GM18508 (cell line): ENCODE data around the gene BRSK2.

Experiments
- ATAC-seq: cut with Tn5 transposase; IDR thresholded peaks from one replicate; pipeline ENCODE4 v1.9.1; 2021; ENCODE audit warnings: moderate number of reproducible peaks; ENCODE audit not compliant: insufficient read depth, unreplicated experiment

BRSK2 gene

GRCh38 chr11:1373536-1374214 is 16.1 kb upstream of the BRSK2 start:
- no peak for ATAC-seq

GRCh38 chr11:1375161-1375954 is 14.4 kb upstream of the BRSK2 start:
- ATAC-seq: no peak

GRCh38 chr11:1375955-1376258 is 13.8 kb upstream of the BRSK2 start:
- ATAC-seq: no peak

- ATAC-seq: no peak
Observed at GRCh38 chr11:1377231-1377780, 12.4 kb upstream of the BRSK2 start.

GRCh38 chr11:1381793-1382425 is 7.8 kb upstream of the BRSK2 start:
- no peak for ATAC-seq

- ATAC-seq: no peak
Observed at GRCh38 chr11:1382429-1382828, 7.3 kb upstream of the BRSK2 start.

- no peak for ATAC-seq
Observed at GRCh38 chr11:1382831-1383607, 6.7 kb upstream of the BRSK2 start.

- no peak for ATAC-seq
Observed at GRCh38 chr11:1384199-1384970, 5.3 kb upstream of the BRSK2 start.

- no peak for ATAC-seq
Observed at GRCh38 chr11:1387521-1387920, 2.2 kb upstream of the BRSK2 start.

- no peak for ATAC-seq
Observed at GRCh38 chr11:1387961-1388762, 1.6 kb upstream of the BRSK2 start.

GRCh38 chr11:1388763-1389102 is 1.0 kb upstream of the BRSK2 start:
- no peak for ATAC-seq

GRCh38 chr11:1389103-1389931 is 417 bp upstream of the BRSK2 start:
- ATAC-seq: no peak

GRCh38 chr11:1390569-1391164 is 933 bp downstream of the BRSK2 start:
- ATAC-seq: no peak

- no peak for ATAC-seq
Observed at GRCh38 chr11:1391165-1392075, 1.7 kb downstream of the BRSK2 start.

GRCh38 chr11:1392111-1392510 is 2.4 kb downstream of the BRSK2 start:
- ATAC-seq: no peak

- no peak for ATAC-seq
Observed at GRCh38 chr11:1392561-1392960, 2.8 kb downstream of the BRSK2 start.
